Measurements from ENCODE around the gene FANCG.
A peak's percentile ranks its signal among the peaks of the same experiment; 100 is the strongest.

Gene FANCG

GRCh38 chr9:35079426-35080341 is at the start of gene FANCG (continued):
- no peak for TF ChIP-seq ZNF670 (tag by site-specific recombination; IDR thresholded peaks at IDR 0.05; ENCODE audit: low read depth)
- no peak for TF ChIP-seq HOXC10 (CRISPR knock-in tag; IDR thresholded peaks at IDR 0.05)
- peak; percentile 22; the same call in 1 of the 2 replicates for TF ChIP-seq ZNF394 (tag by site-specific recombination; IDR thresholded peaks at IDR 0.05; ENCODE audit: borderline replicate concordance)
- peak; percentile 51; the same call in 1 of the 2 replicates for TF ChIP-seq ZBTB8A (tag by site-specific recombination; IDR thresholded peaks at IDR 0.05)
- no peak for TF ChIP-seq ZNF488 (tag by site-specific recombination; IDR thresholded peaks at IDR 0.05)
- no peak for TF ChIP-seq MYNN (tag by site-specific recombination; IDR thresholded peaks at IDR 0.05; ENCODE audit: borderline replicate concordance)
- no peak for TF ChIP-seq ZNF513 (tag by site-specific recombination; IDR thresholded peaks at IDR 0.05)
- peak; percentile 86 for TF ChIP-seq ZXDB (tag by site-specific recombination; IDR thresholded peaks at IDR 0.05)
- TF ChIP-seq ZBTB17 (tag by site-specific recombination; IDR thresholded peaks at IDR 0.05), result peak; percentile 99
- TF ChIP-seq ZFP41 (tag by site-specific recombination; IDR thresholded peaks at IDR 0.05; ENCODE audit: borderline replicate concordance), result no peak
- TF ChIP-seq ZBTB11 (tag by site-specific recombination; conservative IDR thresholded peaks at IDR 0.05; ENCODE audit: low read depth), result peak; percentile 92
- TF ChIP-seq GFI1B (tag by site-specific recombination; IDR thresholded peaks at IDR 0.05), result no peak
- no peak for TF ChIP-seq BCL11A (tag by site-specific recombination; IDR thresholded peaks at IDR 0.05; ENCODE audit: low read depth)
- TF ChIP-seq ZNF140 (tag by site-specific recombination; IDR thresholded peaks at IDR 0.05), result no peak
- TF ChIP-seq ZNF776 (tag by site-specific recombination; IDR thresholded peaks at IDR 0.05; ENCODE audit: borderline replicate concordance), result no peak
- no peak for TF ChIP-seq ZNF132 (tag by site-specific recombination; IDR thresholded peaks at IDR 0.05; ENCODE audit: borderline replicate concordance)
- no peak for TF ChIP-seq ZNF555 (tag by site-specific recombination; conservative IDR thresholded peaks at IDR 0.05)
- peak; percentile 92 for TF ChIP-seq ZNF76 (tag by site-specific recombination; IDR thresholded peaks at IDR 0.05; ENCODE audit: borderline replicate concordance, low read depth)
- TF ChIP-seq ZNF362 (tag by site-specific recombination; IDR thresholded peaks at IDR 0.05), result 0 out of 2 replicates have a peak, but pooled peaks have one; percentile 24
- TF ChIP-seq ZNF561 (tag by site-specific recombination; IDR thresholded peaks at IDR 0.05; ENCODE audit: borderline replicate concordance), result peak; percentile 67; the same call in 1 of the 2 replicates

All from HEK293 (cell line).